Measurements from ENCODE around the gene CHAC1.

GRCh38 chr15:40955141-40955903, 2.1 kb downstream of the CHAC1 start:
- TF ChIP-seq, protein P1, sequence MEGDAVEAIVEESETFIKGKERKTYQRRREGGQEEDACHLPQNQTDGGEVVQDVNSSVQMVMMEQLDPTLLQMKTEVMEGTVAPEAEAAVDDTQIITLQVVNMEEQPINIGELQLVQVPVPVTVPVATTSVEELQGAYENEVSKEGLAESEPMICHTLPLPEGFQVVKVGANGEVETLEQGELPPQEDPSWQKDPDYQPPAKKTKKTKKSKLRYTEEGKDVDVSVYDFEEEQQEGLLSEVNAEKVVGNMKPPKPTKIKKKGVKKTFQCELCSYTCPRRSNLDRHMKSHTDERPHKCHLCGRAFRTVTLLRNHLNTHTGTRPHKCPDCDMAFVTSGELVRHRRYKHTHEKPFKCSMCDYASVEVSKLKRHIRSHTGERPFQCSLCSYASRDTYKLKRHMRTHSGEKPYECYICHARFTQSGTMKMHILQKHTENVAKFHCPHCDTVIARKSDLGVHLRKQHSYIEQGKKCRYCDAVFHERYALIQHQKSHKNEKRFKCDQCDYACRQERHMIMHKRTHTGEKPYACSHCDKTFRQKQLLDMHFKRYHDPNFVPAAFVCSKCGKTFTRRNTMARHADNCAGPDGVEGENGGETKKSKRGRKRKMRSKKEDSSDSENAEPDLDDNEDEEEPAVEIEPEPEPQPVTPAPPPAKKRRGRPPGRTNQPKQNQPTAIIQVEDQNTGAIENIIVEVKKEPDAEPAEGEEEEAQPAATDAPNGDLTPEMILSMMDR (IDR thresholded peaks at IDR 0.05; ENCODE audit: low read length), result no peak
- no peak for TF ChIP-seq EZH2phosphoT487 (IDR thresholded peaks at IDR 0.05; ENCODE audit: low read length)
